IPS-18c (cell line): ENCODE measurements around the gene GOLPH3L.
"Not testable (repeated sequence)": the region's sequence is repeated elsewhere in the genome, so short reads cannot be mapped to it uniquely, and the experiment has no call there.

Source experiments
- H3K4me3 ChIP-seq: 2 replicates; pipeline ENCODE4 v1.7.0; 2013; ENCODE audit warnings: low read depth, mild to moderate bottlenecking, low read length, moderate library complexity; ENCODE audit not compliant: insufficient read depth
- H3K9me3 ChIP-seq: one replicate; pipeline ENCODE4 v1.6.1; 2013; ENCODE audit warnings: mild to moderate bottlenecking, low read length, moderate library complexity; ENCODE audit not compliant: control insufficient read depth, insufficient read depth

The GOLPH3L gene

GRCh38 chr1:150624546-150624945 lies 72.4 kb downstream of the GOLPH3L start:
- H3K9me3 ChIP-seq, H3K4me3 ChIP-seq: not testable (repeated sequence)

- H3K4me3 ChIP-seq, H3K9me3 ChIP-seq: not testable (repeated sequence)
Measured at GRCh38 chr1:150624134-150624533, 72.8 kb downstream of the GOLPH3L start.

GRCh38 chr1:150622303-150622975 lies 74.5 kb downstream of the GOLPH3L start:
- Histone ChIP-seq H3K4me3 (no peak overlapping the region), H3K9me3 (no peaks in the 10 kb centered on the region)

- Histone ChIP-seq H3K4me3 (no peak overlapping the region), H3K9me3 (no peaks in the 10 kb centered on the region)
Measured at GRCh38 chr1:150621497-150622302, 75.3 kb downstream of the GOLPH3L start.

- Histone ChIP-seq H3K4me3 (no peak overlapping the region), H3K9me3 (no peaks in the 10 kb centered on the region)
Measured at GRCh38 chr1:150620919-150621318, 76.0 kb downstream of the GOLPH3L start.

GRCh38 chr1:150619576-150620509 lies 77.1 kb downstream of the GOLPH3L start:
- H3K9me3 ChIP-seq: no peaks in the 10 kb centered on the region
- no peak overlapping the region for H3K4me3 ChIP-seq

- H3K4me3 ChIP-seq: no peak overlapping the region
- H3K9me3 ChIP-seq: no peaks in the 10 kb centered on the region
Measured at GRCh38 chr1:150615346-150616201, 81.4 kb downstream of the GOLPH3L start.

GRCh38 chr1:150613061-150613920 lies 83.7 kb downstream of the GOLPH3L start:
- no peak overlapping the region for H3K4me3 ChIP-seq
- no peaks in the 10 kb centered on the region for H3K9me3 ChIP-seq

- H3K4me3 ChIP-seq: no peak overlapping the region
- H3K9me3 ChIP-seq: no peaks in the 10 kb centered on the region
Measured at GRCh38 chr1:150612014-150612345, 85.0 kb downstream of the GOLPH3L start.

- Histone ChIP-seq H3K4me3 (no peak overlapping the region), H3K9me3 (no peaks in the 10 kb centered on the region)
Measured at GRCh38 chr1:150610576-150610975, 86.4 kb downstream of the GOLPH3L start.

- Histone ChIP-seq H3K4me3 (no peak overlapping the region), H3K9me3 (no peaks in the 10 kb centered on the region)
Measured at GRCh38 chr1:150609732-150610131, 87.2 kb downstream of the GOLPH3L start.

GRCh38 chr1:150606463-150607142 lies 90.4 kb downstream of the GOLPH3L start:
- H3K9me3 ChIP-seq: no peaks in the 10 kb centered on the region

GRCh38 chr1:150605451-150605731 lies 91.6 kb downstream of the GOLPH3L start:
- H3K4me3 ChIP-seq, H3K9me3 ChIP-seq: not testable (repeated sequence)

More at GRCh38 chr1:150606463-150607142, 90.4 kb downstream of the GOLPH3L start:
- H3K4me3 ChIP-seq: no peak overlapping the region

GRCh38 chr1:150604226-150604588 lies 92.7 kb downstream of the GOLPH3L start:
- H3K9me3 ChIP-seq: no peaks in the 10 kb centered on the region
- H3K4me3 ChIP-seq: no peak overlapping the region

GRCh38 chr1:150603711-150604110 lies 93.2 kb downstream of the GOLPH3L start:
- Histone ChIP-seq H3K9me3 (no peaks in the 10 kb centered on the region), H3K4me3 (no peak overlapping the region)

- not testable (repeated sequence) for H3K4me3 ChIP-seq, H3K9me3 ChIP-seq
Measured at GRCh38 chr1:150602372-150602771, 94.6 kb downstream of the GOLPH3L start.
